22Rv1 (cell line): ENCODE measurements around the gene PRSS48.

Source experiments
- ZFX ChIP-seq: fragments of 450-650 bp; IDR thresholded peaks from 2 replicates; pipeline ENCODE4 v1.6.1; 2017; ENCODE audit warnings: antibody characterized with exemption, borderline replicate concordance
- TF ChIP-seq, protein P1 (sequence below): fragments of 450-650 bp; IDR thresholded peaks from 2 replicates; pipeline ENCODE4 v1.5.1; 2017; ENCODE audit warnings: mild to moderate bottlenecking

DNA sequence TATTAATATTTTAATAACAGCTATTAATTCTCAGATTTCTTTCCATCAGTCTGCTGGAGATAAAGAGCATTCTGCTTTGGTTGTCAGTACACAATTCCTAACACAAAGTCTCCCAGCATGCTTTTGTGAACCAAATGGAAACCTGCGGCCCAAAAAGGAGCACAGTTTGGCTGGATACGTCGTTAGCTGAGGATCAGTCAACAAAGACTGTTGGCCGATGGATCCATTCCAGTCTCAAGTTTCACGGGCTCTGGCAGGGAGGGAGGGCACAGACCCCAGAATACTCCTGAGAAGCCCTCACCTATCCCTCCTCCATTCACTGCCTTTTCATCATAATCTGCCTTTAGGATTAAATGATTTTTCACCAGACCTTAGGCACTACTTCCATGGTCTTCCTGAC is 26.3 kb upstream of the PRSS48 start:
- TF ChIP-seq, protein P1, sequence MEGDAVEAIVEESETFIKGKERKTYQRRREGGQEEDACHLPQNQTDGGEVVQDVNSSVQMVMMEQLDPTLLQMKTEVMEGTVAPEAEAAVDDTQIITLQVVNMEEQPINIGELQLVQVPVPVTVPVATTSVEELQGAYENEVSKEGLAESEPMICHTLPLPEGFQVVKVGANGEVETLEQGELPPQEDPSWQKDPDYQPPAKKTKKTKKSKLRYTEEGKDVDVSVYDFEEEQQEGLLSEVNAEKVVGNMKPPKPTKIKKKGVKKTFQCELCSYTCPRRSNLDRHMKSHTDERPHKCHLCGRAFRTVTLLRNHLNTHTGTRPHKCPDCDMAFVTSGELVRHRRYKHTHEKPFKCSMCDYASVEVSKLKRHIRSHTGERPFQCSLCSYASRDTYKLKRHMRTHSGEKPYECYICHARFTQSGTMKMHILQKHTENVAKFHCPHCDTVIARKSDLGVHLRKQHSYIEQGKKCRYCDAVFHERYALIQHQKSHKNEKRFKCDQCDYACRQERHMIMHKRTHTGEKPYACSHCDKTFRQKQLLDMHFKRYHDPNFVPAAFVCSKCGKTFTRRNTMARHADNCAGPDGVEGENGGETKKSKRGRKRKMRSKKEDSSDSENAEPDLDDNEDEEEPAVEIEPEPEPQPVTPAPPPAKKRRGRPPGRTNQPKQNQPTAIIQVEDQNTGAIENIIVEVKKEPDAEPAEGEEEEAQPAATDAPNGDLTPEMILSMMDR: no peak
- no peak for TF ChIP-seq ZFX
